Ramos (cell line): ENCODE data around the gene MAGI1.

ENCODE experiments used
- in situ Hi-C: fragments of 300-500 bp; cut with MboI; formaldehyde crosslinking; loops from one replicate; pipeline ENCODE4 v1.14.3; 2022; ENCODE audit warnings: low sequenced_read_pairs; ENCODE audit not compliant: unreplicated experiment

MAGI1 gene

GRCh38 chr3:65376426-65376825, 662.3 kb downstream of the MAGI1 start:
- in situ Hi-C loops: no loop called here

- in situ Hi-C loops: no loop called here
These were observed 667.7 kb downstream of the MAGI1 start for GRCh38 chr3:65371053-65371452.

- in situ Hi-C loops: no loop called here
These were observed 669.9 kb downstream of the MAGI1 start for GRCh38 chr3:65368866-65369265.

- in situ Hi-C loops: no loop called here
These were observed 676.0 kb downstream of the MAGI1 start for GRCh38 chr3:65362688-65363087.

GRCh38 chr3:65361448-65361847, 677.3 kb downstream of the MAGI1 start:
- in situ Hi-C loops: no loop called here

GRCh38 chr3:65356331-65357248, 682.1 kb downstream of the MAGI1 start:
- in situ Hi-C loops: no loop called here

- in situ Hi-C loops: no loop called here
These were observed 683.8 kb downstream of the MAGI1 start for GRCh38 chr3:65354880-65355279.

- in situ Hi-C loops: no loop called here
These were observed 685.8 kb downstream of the MAGI1 start for GRCh38 chr3:65352951-65353350.

GRCh38 chr3:65351753-65352152, 687.0 kb downstream of the MAGI1 start:
- in situ Hi-C loops: no loop called here

GRCh38 chr3:65350801-65351476, 687.8 kb downstream of the MAGI1 start:
- in situ Hi-C loops: no loop called here

GRCh38 chr3:65348398-65348995, 690.2 kb downstream of the MAGI1 start:
- in situ Hi-C loops: no loop called here

- in situ Hi-C loops: no loop called here
These were observed 691.6 kb downstream of the MAGI1 start for GRCh38 chr3:65347166-65347565.

- in situ Hi-C loops: no loop called here
These were observed 693.9 kb downstream of the MAGI1 start for GRCh38 chr3:65344846-65345245.

GRCh38 chr3:65344444-65344843, 694.3 kb downstream of the MAGI1 start:
- in situ Hi-C loops: no loop called here

- in situ Hi-C loops: no loop called here
These were observed 695.0 kb downstream of the MAGI1 start for GRCh38 chr3:65343736-65344135.

- in situ Hi-C loops: no loop called here
These were observed 695.7 kb downstream of the MAGI1 start for GRCh38 chr3:65343026-65343425.

- in situ Hi-C loops: no loop called here
These were observed 696.5 kb downstream of the MAGI1 start for GRCh38 chr3:65342084-65342683.

GRCh38 chr3:65339192-65339740, 699.5 kb downstream of the MAGI1 start:
- in situ Hi-C loops: no loop called here

GRCh38 chr3:65338571-65338970, 700.1 kb downstream of the MAGI1 start:
- in situ Hi-C loops: no loop called here

- in situ Hi-C loops: no loop called here
These were observed 703.1 kb downstream of the MAGI1 start for GRCh38 chr3:65335587-65335986.
